ENCODE data around the gene TRIP6. TPM values are rescaled to one million over a fixed set of nuclear protein-coding genes. Genes with fewer than 3 reads are reported as not detected.
A peak's percentile ranks its signal among the peaks of the same experiment; 100 is the strongest.
"Not testable (repeated sequence)": the region's sequence is repeated elsewhere in the genome, so short reads cannot be mapped to it uniquely, and the experiment has no call there.

Gene TRIP6
- total RNA-seq, 1 donor from 2014 or later = 61.1 TPM

DNA sequence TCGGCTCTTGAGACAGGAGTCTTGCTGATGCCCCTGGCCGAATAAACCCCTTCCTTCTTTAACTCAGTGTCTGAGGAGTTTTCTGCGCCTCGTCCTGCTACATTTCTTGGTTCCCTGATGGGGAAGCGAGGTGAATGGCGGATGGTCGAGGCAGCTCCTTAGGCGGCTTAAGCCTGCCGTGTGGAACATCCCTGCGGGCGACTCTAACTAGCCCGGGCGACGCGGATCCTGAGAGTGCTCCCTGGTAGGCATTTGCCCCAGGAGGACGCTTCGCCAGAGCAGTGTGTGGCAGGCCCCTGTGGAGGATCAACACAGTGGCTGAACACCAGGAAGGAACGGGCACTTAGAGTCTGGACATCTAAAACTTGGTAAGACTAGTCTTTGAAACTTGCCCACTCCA lies 27.8 kb upstream of the TRIP6 start:
- no peak for ATAC-seq

DNA sequence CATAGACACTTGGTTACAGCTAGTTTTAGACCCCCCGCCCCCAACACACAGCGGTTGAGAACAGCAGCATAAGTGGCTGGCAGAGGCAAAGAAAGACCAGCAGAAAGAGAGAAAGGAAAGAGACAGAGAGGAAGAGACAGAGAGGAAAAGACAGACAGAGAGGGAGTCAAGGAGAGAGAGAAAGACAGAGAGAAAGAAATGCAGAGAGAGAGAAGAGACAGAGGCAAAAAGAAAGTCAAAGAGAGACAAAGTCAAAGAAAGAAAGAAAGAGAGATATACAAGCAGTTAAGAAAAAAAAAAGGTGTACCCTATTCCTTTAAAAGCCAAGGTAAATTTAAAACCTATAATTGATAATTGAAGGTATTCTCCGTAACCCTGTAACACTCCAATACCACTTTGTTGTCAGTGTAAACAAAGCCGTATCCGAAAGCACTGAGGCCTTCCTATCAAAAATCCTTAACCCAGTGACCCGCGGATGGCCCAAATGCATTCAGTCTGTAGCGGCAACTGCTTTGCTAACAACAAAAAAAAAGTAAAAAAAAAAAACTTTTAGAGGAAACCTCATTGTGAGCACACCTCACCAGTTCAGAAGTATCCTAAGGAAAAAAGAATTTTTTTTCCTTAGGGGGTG lies 26.6 kb upstream of the TRIP6 start:
- no peak for ATAC-seq

DNA sequence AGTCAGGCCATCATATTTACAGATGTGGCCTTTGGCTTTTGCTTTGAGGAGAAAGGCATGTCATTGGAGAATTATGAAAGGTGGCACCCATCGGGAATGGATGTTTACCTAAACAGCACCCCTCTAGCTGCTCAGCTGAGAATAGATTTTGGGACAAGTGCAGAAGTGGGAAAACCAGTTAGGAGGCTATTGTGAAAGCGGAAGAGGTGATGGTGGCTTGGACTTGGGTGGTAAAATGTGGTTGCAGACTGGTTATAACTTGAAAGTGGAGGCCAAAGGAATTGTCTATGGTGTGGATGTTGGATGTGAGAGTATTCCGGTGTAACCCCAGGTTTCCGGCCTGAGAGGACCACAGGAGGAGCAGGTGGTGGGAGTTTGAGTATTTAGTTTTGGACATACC lies 19.8 kb upstream of the TRIP6 start:
- no peak for ATAC-seq

DNA sequence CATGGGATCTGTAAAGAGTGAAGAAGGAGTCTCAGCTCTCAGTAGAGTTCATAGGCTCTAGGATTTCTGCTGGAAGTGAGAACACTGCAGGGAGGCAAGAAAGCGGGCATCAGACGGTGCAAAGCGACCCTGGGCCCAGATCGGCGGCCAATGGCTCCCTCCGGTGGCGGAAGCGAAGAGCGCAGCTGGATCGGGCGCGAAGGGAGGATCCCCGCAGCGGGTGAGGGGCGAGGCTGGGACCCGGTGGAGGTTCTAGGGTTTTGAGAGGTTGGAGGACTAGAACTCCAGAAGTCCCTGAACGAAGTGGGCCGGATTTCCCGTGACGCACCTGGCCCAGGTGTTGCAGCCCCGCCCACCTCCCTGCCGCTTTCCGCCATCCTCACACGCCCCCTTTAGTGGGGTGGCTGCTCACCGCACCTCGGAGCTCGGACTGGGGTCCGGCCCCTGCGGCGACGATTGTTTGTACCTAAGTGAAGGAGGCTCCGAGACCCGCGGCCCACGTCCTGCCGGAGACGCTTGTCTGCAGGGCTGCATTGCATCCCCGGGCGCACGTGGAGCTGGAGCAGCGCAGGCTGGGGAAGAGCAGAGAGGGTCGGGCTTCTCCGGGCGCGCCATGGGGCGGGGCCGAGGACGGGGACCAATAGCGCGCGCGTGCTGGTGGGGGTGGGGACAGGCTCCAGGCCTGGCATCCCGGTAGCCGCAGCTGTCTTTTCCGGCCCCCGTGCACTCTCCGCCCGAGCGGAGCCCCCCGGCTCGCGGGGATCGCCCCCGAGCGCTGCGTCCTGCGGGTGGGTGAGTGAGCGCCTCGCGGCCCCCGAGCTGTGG lies 14.9 kb upstream of the TRIP6 start, which contains the start of gene SLC12A9:
Gene SLC12A9, plus strand, starts transcription at position 666 of the 825 bp plus-strand sequence. CDS start 1,485 bp downstream, outside the sequence.
- ATAC-seq = peak; percentile 97

- ATAC-seq = no peak
Observed at GRCh38 chr7:100854146-100854895, 12.9 kb upstream of the TRIP6 start.

DNA sequence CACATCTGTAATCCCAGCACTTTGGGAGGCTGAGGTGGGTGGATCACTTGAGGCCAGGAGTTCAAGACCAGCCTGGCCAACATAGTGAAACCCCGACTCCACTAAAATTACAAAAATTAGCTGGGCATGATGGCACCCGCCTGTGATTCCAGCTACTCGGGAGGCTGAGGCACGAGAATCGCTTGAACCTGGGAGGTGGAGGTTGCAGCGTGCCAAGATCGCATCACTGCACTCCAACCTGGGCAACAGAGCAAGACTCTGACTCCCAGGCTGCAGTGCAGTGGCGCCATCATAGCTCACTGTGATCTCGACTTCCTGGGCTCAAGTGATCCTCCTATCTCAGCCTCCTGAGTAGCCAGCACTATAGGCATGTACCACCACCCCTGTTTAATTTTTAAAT lies 12.3 kb upstream of the TRIP6 start:
- not testable (repeated sequence) for ATAC-seq

GRCh38 chr7:100855515-100855914 lies 11.7 kb upstream of the TRIP6 start:
- ATAC-seq = no peak

DNA sequence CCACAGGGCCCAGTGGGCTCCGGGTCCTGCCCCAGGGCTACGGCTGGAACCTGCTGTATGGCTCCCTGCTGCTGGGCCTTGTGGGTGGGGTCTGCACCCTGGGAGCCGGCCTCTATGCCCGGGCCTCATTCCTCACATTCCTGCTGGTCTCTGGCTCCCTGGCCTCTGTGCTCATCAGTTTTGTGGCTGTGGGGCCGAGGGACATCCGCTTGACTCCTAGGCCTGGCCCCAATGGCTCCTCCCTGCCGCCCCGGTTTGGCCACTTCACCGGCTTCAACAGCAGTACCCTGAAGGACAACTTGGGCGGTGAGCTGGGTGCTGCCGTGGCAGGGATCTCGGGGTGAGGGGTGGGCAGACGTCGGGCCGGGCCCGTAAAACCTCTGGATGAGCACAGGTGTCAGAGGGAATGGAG lies 10.3 kb upstream of the TRIP6 start:
- no peak for ATAC-seq

DNA sequence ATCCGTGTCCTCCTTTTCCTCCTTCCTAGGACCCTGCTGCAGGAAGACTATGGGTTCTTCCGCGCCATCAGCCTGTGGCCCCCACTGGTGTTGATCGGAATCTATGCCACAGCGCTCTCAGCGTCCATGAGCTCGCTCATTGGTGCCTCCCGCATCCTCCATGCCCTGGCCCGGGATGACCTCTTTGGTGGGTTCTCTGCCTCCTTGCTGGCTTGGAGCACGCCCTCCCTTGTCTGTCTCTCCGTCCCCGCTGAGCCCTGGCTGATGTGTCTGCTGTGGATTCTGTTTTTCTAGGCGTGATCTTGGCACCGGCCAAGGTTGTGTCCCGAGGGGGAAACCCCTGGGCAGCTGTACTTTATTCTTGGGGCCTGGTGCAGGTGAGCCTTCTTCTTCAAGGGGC lies 7.3 kb upstream of the TRIP6 start:
- ATAC-seq = no peak

GRCh38 chr7:100860702-100861615 lies 6.2 kb upstream of the TRIP6 start:
- ATAC-seq = no peak

DNA sequence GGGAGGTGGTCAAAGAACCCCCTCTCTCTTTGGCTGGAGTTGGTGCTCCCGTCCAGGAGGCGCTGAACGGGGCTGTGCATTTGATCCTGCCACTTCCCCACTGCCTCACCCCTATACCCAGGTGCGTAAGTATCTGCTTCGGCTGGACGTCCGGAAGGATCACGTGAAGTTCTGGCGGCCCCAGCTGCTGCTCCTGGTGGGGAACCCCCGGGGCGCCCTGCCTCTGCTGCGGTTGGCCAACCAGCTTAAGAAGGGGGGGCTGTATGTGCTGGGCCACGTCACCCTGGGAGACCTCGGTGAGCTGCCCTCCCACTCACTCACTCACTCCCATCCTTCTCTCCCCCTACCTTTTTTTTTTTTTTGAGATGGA lies 5.6 kb upstream of the TRIP6 start:
- ATAC-seq = no peak

- ATAC-seq = no peak
Observed at GRCh38 chr7:100863406-100863950, 3.7 kb upstream of the TRIP6 start.

- no peak for ATAC-seq
Observed at GRCh38 chr7:100864263-100864845, 2.8 kb upstream of the TRIP6 start.

GRCh38 chr7:100865372-100865911 lies 1.7 kb upstream of the TRIP6 start:
- peak; percentile 74 for ATAC-seq

DNA sequence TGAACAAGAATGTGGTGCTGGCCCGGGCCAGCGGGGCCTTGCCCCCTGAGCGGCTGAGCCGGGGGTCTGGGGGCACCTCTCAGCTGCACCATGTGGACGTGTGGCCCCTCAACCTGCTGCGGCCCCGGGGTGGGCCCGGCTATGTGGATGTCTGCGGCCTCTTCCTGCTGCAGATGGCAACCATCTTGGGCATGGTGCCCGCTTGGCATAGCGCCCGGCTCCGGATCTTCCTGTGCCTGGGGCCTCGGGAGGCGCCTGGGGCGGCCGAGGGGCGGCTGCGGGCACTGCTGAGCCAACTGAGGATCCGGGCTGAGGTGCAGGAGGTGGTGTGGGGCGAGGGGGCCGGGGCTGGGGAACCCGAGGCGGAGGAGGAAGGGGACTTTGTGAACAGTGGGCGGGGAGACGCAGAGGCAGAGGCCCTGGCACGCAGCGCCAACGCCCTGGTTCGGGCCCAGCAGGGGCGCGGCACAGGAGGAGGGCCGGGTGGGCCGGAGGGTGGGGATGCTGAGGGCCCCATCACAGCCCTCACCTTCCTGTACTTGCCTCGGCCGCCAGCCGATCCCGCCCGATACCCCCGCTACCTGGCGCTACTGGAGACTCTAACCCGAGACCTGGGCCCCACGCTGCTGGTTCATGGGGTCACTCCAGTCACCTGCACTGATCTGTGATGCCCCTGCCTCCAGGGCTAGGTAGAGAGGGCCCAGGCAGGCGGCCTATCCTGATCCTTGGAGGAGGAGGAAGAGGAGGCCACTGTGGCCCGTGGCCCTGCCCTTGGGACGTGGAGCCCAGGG lies 1.1 kb upstream of the TRIP6 start:
- peak; percentile 81 for ATAC-seq

GRCh38 chr7:100866729-100867039 lies 503 bp upstream of the TRIP6 start:
- ATAC-seq = no peak

- ATAC-seq = no peak
Observed at GRCh38 chr7:100867776-100868485, 744 bp downstream of the TRIP6 start.

- no peak for ATAC-seq
Observed at GRCh38 chr7:100873599-100874299, 6.6 kb downstream of the TRIP6 start.

DNA sequence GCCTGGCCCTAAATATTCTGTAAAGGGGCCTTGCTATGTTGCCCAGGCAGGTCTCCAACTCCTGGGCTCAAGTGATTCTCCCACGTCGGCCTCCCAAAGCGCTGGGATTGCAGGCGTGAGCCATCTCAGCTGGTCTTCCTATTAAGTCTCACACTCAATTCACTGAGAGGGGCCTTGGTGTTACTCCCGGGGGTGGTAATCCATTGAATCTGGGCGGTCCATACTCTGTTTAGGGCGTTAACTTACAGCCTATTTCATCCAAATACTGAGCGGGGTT lies 7.1 kb downstream of the TRIP6 start:
- ATAC-seq = no peak
